ENCODE data around the gene RNU6-9. TPM values are rescaled to one million over a fixed set of nuclear protein-coding genes. Genes with fewer than 3 reads are reported as not detected.
"Not testable (repeated sequence)": the region's sequence is repeated elsewhere in the genome, so short reads cannot be mapped to it uniquely, and the experiment has no call there.

The RNU6-9 gene
- total RNA-seq, 2 donors from 2014 or later: not detected

- TF ChIP-seq POLR2A (IDR thresholded peaks at IDR 0.05): no peak
- no peak for TF ChIP-seq POLR2AphosphoS5 (IDR thresholded peaks at IDR 0.05)
- no peak for TF ChIP-seq CTCF (IDR thresholded peaks at IDR 0.05)
- intact Hi-C loops (cut with DNase I): no loop called here
- Histone ChIP-seq H3K27ac (no peak overlapping the region), H3K4me3 (no peak overlapping the region), H3K27me3 (replicated peaks; ENCODE audit: insufficient read depth) (no peaks in the 10 kb centered on the region), H3K36me3 (peaks cover 0 to 4% of the 10 kb centered on the region in 2 donors), H3K9me3 (no peaks in the 10 kb centered on the region), H3K4me1 (replicated peaks) (no peaks in the 10 kb centered on the region)
- DNase-seq (ENCODE audit: low spot score): no peak
- WGBS: 84% methylated on average over 18 of the region's 18 CpGs
Measured at GRCh38 chr19:890831-891230, 2.5 kb upstream of the RNU6-9 start.

GRCh38 chr19:891421-892200 lies 1.7 kb upstream of the RNU6-9 start:
- H3K36me3 ChIP-seq; intact Hi-C loops (cut with DNase I); H3K27me3 ChIP-seq (replicated peaks; ENCODE audit: insufficient read depth); H3K9me3 ChIP-seq; H3K4me1 ChIP-seq (replicated peaks); DNase-seq (ENCODE audit: low spot score): not testable (repeated sequence)
- peak overlapping the region; percentile 92 to 94 for H3K27ac ChIP-seq
- 32% methylated on average over 41 of the region's 50 CpGs for WGBS
- H3K4me3 ChIP-seq: peak overlapping the region; percentile 92 to 97

GRCh38 chr19:892243-892893 lies 916 bp upstream of the RNU6-9 start:
- no peaks in the 10 kb centered on the region for H3K27me3 ChIP-seq (replicated peaks; ENCODE audit: insufficient read depth)
- no peaks in the 10 kb centered on the region for H3K4me1 ChIP-seq (replicated peaks)
- no peak for TF ChIP-seq POLR2AphosphoS5 (IDR thresholded peaks at IDR 0.05)
- no peak for TF ChIP-seq CTCF (IDR thresholded peaks at IDR 0.05)
- no peak for TF ChIP-seq POLR2A (IDR thresholded peaks at IDR 0.05)
- H3K36me3 ChIP-seq: no peaks in the 10 kb centered on the region
- WGBS: 3% methylated on average over 24 of the region's 27 CpGs
- DNase-seq (ENCODE audit: low spot score): no peak
- peak overlapping the region; percentile 92 to 97 for H3K4me3 ChIP-seq
- peak overlapping the region; percentile 92 to 94 for H3K27ac ChIP-seq
- H3K9me3 ChIP-seq: no peaks in the 10 kb centered on the region
- intact Hi-C loops (cut with DNase I): no loop called here

DNA sequence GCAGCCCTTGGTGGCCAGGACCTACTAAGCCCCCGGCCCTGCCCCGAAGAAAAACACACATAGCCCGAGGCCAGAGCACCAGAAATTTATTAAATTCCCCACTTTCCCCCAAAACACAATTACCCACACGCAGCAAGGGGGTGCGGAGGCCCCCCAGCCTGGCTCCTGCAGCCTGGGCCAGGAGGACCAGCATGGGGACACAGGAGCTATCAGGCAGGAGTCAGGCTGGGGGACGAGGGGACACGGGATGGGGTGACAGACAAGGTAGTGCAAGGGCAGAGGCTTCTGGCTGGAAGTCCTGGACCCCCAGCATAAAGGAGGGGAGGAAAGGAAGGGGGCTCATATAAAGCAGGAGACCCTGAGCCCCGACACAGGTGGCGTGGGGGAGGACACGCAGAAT lies 3.1 kb downstream of the RNU6-9 start:
- TF ChIP-seq POLR2A (IDR thresholded peaks at IDR 0.05): no peak
- no peak for TF ChIP-seq CTCF (IDR thresholded peaks at IDR 0.05)
- TF ChIP-seq POLR2AphosphoS5 (IDR thresholded peaks at IDR 0.05): no peak
- no peak overlapping the region for H3K4me3 ChIP-seq
- H3K4me1 ChIP-seq (replicated peaks): no peaks in the 10 kb centered on the region
- WGBS: 97% methylated on average over 10 of the region's 10 CpGs
- H3K36me3 ChIP-seq: peaks cover 0 to 6% of the 10 kb centered on the region in 2 donors
- no peaks in the 10 kb centered on the region for H3K27me3 ChIP-seq (replicated peaks; ENCODE audit: insufficient read depth)
- no peak for DNase-seq (ENCODE audit: low spot score)
- H3K9me3 ChIP-seq: no peaks in the 10 kb centered on the region
- intact Hi-C loops (cut with DNase I): no loop called here
- H3K27ac ChIP-seq: no peak overlapping the region

DNA sequence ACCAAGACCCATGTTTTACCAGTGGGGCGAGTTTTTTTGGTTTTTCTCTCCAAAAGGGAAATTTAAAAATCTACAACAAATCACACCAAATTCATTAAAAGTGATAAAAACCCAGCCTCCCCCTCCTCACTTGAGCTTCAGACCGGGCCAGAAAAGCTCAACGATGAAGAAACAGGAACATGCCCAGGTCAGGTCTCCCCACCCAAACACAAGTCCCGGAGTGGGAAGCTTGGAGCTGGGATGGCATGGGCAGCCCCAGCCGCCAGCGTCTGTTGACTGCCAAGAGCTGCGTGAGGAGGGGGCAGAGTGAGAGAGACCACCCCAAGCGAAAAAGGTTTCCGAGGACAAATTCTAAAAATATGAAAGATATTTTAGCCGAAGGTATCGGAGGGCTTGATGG lies 3.7 kb downstream of the RNU6-9 start:
- Histone ChIP-seq H3K4me1 (replicated peaks) (no peaks in the 10 kb centered on the region), H3K9me3 (no peaks in the 10 kb centered on the region), H3K4me3 (no peak overlapping the region), H3K27ac (no peak overlapping the region), H3K36me3 (peaks cover 0 to 6% of the 10 kb centered on the region in 2 donors), H3K27me3 (replicated peaks; ENCODE audit: insufficient read depth) (no peaks in the 10 kb centered on the region)
- intact Hi-C loops (cut with DNase I): no loop called here
- no peak for DNase-seq (ENCODE audit: low spot score)
- 87% methylated on average over 11 of the region's 11 CpGs for WGBS
- TF ChIP-seq POLR2A (IDR thresholded peaks at IDR 0.05): no peak
- TF ChIP-seq POLR2AphosphoS5 (IDR thresholded peaks at IDR 0.05): no peak
- TF ChIP-seq CTCF (IDR thresholded peaks at IDR 0.05): no peak
